ENCODE data around the gene RMI2.

DNA sequence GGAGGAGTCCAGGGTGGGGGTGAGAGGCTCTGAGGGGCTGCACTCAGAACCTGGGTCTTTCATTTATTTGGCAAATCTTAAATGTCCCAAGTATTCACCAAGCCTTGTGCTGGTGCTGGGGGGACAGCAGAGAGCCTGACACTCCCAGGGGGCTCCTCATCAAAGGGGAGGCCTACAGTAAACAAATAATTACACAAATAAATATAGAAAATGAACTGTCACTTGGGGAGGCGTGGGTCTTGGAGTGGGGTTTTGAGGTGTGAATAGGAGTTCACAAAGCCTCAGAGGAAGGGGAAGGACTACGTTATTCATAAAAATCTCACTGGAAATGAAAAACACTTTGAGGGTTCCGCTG, 48.9 kb upstream of the RMI2 start:
- TF ChIP-seq, protein P1, sequence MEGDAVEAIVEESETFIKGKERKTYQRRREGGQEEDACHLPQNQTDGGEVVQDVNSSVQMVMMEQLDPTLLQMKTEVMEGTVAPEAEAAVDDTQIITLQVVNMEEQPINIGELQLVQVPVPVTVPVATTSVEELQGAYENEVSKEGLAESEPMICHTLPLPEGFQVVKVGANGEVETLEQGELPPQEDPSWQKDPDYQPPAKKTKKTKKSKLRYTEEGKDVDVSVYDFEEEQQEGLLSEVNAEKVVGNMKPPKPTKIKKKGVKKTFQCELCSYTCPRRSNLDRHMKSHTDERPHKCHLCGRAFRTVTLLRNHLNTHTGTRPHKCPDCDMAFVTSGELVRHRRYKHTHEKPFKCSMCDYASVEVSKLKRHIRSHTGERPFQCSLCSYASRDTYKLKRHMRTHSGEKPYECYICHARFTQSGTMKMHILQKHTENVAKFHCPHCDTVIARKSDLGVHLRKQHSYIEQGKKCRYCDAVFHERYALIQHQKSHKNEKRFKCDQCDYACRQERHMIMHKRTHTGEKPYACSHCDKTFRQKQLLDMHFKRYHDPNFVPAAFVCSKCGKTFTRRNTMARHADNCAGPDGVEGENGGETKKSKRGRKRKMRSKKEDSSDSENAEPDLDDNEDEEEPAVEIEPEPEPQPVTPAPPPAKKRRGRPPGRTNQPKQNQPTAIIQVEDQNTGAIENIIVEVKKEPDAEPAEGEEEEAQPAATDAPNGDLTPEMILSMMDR (tag by site-specific recombination; IDR thresholded peaks at IDR 0.05): no peak
- TF ChIP-seq ZBTB20 (tag by site-specific recombination; IDR thresholded peaks at IDR 0.05): no peak
- no peak for TF ChIP-seq ZNF37A (tag by site-specific recombination; IDR thresholded peaks at IDR 0.05)
- TF ChIP-seq ZEB2 (tag by site-specific recombination; IDR thresholded peaks at IDR 0.05): no peak
- TF ChIP-seq ZFP41 (tag by site-specific recombination; IDR thresholded peaks at IDR 0.05; ENCODE audit: borderline replicate concordance): no peak
